ENCODE results near the gene TLE1.

The TLE1 gene

GRCh38 chr9:81565609-81566008 is 123.7 kb downstream of the TLE1 start:
- DNase-seq, result no peak

DNA sequence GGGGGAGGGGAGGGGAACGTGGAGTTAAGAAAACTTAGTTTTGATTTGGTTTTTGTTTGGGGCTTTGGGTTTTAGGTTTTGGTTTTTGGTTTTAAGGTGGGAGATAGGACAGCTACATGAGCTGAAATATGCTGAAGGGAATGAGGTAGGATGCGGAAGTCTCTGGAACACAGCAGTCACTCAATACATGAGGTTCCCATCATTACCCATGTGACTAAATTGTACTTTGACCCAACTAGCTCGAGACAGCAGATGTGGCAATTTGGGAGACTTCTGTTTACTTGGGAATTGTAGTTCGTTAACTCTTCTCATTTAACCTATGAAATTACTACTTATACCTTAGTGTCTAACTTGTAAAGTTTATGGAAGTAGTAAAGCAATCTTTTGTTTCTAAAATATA is 124.2 kb downstream of the TLE1 start:
- DNase-seq, result no peak

GRCh38 chr9:81564632-81565031 is 124.7 kb downstream of the TLE1 start:
- DNase-seq, result no peak

DNA sequence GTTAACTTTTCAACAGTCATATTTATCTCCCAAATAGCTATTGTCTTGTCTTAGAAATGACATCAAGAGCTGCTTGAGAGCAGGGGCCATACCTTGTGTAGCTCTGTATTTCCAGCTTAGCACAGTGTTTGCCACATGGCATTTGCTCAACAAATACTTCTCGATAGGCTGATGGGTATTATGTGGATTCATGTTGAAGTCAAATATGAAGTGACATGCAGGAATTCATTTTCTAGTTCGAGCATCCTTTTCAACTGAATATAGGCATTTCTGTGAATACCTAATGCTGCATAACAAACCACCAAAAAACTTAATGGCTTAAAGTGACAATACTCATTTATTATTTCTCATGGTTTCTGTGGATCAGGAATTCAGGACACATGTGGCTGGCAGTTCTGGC is 125.6 kb downstream of the TLE1 start:
- DNase-seq, result no peak

DNA sequence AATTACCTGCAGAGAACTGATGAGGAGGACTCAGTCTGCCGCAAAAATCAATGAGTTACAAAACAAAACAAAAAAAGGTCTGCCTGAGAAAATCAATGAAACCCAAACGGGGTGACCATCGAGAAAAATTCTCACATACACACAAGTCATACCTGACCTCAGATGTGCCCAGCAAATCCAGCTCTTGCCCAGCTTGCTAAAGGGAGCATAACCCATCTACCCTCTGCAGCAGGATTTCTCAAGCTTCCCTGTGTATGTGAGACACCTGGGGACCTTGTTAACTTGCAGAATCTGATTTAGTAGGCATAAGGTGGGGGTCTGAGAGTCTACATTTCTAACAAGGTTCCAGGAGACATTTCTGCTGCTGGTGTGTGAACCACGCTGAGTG is 126.3 kb downstream of the TLE1 start:
- DNase-seq, result no peak

GRCh38 chr9:81562231-81563019 is 126.9 kb downstream of the TLE1 start:
- no peak for DNase-seq

DNA sequence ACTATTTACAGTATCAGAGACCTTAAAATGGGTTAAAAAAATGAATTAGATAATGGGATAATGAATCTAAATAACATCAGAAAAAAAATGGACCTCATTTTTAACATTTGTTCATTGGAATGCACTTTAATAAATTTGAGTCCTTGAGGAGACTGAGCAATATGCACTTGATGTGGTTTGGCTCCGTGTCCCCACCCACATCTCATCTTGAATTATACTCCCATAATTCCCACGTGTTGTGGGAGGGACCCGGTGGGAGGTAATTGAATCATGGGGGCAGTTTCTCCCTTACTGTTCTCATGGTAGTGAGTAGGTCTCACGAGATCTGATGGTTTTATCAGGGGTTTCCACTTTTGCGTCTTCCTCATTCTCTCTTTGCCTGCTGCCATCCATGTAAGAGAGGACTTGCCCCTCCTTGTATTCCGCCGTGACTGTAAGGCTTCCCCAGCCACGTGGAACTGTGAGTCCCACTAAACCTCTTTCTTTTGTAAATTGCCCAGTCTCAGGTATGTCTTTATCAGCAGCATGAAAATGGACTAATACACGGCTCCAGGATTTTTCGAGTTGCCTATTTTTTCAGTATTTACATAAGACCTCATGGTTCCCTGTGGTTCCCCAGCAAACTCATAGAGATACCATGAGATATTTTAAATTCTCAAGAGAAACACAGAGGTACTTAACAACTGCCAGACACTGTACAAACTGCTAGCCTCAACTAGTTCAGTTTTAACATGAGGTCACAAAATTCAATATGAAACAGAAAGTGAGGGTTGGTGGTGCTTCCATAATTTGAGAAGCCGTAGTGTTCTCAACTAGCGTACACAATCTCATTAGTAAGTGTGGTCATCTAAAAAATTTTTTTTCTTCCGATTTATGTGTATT is 128.3 kb downstream of the TLE1 start:
- DNase-seq, result no peak

GRCh38 chr9:81559709-81560108 is 129.6 kb downstream of the TLE1 start:
- DNase-seq, result no peak

DNA sequence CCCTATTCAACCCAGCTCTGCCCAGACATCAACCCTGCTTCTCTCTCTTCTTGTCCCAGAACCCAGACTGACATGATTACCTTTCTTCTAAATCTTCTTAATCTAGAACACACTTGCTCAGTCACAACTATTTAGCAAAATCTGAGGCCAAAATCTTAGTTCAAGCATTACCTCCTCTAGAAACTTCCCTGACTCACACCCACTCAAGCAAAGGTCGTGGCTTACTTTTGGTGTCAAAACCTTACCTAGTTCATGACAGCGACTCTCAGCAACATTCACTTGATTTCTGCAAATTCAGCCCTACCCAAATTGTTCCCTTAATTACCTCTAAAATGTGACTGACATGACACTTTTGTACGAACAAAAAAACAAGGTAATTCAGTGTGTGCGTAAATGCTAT is 130.2 kb downstream of the TLE1 start:
- no peak for DNase-seq

- DNase-seq, result no peak
These were observed 131.1 kb downstream of the TLE1 start for GRCh38 chr9:81558091-81558830.

DNA sequence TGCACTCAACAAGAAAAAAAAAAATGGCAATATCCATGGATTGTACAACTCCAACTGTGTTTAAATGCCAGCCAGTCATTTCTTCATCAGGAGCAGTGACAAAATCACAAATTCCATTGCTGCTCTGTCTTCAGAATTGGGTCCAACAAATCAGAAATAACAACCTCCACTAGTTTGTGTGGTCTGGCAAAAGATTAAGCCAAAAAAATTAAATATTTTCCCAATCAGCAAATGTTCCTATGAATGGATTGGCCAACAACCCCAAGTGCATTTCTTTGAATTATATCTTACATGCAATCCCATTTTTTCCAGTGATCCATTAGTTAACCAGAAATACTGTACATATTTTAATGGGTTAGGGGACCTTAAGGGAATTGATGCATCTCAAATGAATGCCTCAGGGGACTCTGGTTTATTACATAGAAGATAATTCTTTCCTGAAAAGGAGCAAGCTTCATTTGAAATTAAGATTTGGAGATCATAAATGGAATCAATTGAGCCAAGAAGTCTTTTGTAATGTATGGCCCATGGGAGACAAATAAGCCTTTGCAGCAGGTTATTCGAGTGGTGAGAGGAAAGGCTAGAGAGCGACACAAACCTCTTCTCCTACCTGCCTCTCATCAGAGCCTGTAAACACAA is 131.8 kb downstream of the TLE1 start:
- DNase-seq, result no peak

DNA sequence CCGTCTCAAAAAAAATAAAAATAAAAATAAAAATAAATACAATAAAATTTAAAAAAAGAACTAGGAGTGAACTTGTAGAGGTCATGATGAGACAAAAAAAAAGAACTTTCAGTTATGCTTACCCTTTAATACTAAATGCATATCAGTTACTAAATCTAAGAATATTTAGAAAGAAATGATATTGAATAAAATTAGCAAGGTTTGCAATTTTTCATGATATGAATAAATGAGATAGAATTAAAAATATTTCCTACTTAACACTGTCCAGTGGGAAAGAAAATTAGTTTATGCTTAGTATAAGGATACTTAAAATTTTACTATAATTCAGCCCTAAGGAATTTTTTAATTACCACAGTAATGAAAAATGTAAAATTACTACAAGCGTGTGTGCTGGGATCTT is 132.4 kb downstream of the TLE1 start:
- DNase-seq, result no peak

DNA sequence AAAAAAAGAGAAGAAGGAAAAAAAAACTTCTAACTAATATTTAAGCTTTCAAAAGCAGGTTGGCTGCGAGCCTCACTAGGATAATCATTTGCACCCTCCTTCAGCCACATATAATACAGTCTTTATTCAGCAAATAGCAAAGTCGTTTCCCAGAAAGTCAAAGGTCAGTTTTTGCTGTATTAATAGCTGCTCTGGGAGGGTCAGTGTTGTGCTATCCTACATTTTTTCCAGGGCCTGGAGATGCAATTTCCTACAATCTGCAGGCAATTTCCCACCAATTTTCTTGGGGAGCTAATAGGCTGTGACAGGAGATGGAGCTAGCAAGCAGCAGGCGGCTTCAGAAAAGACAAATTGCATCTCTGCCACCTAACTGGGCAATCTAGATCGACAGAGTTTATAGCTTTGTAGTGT is 136.8 kb downstream of the TLE1 start:
- no peak for DNase-seq

DNA sequence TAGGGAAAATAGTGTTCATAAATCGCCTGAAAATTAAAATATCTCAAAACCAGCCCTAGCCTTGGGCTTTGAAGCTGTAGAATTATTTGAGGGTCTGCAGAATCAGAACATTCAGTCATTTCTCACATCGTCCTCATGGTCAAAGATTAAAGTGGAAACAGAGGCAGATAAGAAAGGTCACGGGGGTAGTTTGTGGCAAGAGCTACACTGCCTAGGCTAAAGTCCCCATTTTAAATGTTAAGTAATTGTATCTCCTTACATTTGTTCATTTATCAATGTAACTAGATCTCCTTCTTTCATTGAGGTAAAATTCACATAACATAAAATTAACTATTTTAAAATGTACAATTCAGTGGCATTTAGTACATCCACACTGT is 139.2 kb downstream of the TLE1 start:
- DNase-seq, result no peak

DNA sequence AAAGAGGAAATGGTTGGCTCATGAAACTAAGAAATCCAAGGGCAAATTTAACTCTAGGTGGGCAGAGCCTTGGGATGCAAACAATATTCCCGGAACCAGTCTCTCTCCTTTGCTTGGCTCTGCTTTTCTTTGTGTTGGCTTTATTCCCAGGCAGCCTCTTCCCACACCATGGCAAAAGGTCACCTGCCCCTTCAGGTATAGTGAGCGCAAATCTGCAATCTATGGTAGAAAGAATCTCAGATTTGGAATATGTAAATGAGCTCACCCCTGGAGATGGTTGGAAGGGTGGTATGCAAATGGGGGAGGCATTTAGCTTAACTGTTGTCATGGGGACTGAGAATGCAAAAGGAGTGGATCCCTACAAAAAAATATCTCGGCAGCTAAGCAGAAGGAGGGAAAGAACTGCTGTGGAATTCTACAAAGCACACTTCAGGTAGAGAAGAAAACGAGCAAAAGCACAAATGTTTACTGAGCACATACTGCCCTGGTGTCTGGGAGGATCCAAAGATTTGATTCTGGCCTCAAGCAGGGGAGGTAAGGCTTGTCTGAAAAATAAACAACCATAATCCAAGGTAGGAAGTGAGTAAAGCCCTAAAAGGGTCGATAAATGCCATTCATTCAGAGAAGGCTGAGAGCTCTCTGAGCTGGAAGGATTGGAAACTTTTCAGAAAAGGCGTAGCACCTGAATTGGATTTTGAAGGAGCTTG is 139.7 kb downstream of the TLE1 start:
- no peak for DNase-seq

DNA sequence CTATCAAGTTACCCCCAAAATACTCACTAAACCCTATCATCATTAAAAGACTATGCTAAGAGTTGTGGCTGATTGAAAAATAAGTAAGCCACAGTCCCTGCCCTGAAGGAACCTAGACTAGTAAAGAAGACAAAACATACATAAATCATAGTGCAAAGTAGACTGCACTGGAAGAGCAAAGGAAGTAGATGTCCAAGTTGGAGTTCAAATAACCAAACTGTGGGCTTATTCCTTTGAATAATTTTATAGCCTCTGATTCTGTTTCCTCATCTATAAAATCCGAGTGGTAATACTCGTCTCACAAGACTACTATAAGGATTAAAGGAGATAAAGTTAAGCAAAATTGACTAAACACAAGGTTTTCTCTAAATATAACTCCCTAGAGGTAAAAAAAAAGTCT is 140.4 kb downstream of the TLE1 start:
- no peak for DNase-seq

GRCh38 chr9:81546489-81546888 is 142.9 kb downstream of the TLE1 start:
- DNase-seq, result no peak

GRCh38 chr9:81543695-81544094 is 145.7 kb downstream of the TLE1 start:
- DNase-seq, result no peak

GRCh38 chr9:81542118-81542889 is 147.0 kb downstream of the TLE1 start:
- DNase-seq, result no peak

- no peak for DNase-seq
These were observed 149.1 kb downstream of the TLE1 start for GRCh38 chr9:81540142-81540710.

GRCh38 chr9:81539317-81539716 is 150.0 kb downstream of the TLE1 start:
- DNase-seq, result no peak

All from CD4-positive, alpha-beta T cell treated with Interleukin-17A for 1 hour (primary cell).